GM21367 (cell line): ENCODE data around the gene DGKQ.
"Not testable (repeated sequence)": the region's sequence is repeated elsewhere in the genome, so short reads cannot be mapped to it uniquely, and the experiment has no call there.

Experiments
- ATAC-seq: cut with Tn5 transposase; IDR thresholded peaks from one replicate; pipeline ENCODE4 v1.9.1; 2021; ENCODE audit not compliant: unreplicated experiment

DGKQ gene

DNA sequence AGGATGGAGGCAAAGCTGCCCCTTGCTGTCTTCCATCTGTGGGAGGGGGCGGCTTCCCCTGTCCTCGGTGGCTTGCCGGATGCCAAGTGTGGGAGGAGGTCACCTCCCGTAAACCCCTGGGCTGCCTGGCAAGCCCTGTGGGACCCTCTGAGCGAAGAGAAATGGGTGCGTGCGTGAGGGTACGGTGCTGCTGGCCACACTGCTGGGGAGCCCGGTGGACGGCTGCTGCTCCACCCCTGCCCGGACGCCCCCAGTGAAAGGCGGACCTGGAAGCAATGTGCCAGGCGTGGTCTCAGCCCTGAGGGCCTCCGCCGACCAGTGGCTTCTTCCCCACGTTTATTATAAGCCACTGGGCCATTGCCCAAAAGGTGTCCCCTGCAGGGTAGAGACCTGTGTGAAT, 8.9 kb upstream of the DGKQ start:
- no peak for ATAC-seq

DNA sequence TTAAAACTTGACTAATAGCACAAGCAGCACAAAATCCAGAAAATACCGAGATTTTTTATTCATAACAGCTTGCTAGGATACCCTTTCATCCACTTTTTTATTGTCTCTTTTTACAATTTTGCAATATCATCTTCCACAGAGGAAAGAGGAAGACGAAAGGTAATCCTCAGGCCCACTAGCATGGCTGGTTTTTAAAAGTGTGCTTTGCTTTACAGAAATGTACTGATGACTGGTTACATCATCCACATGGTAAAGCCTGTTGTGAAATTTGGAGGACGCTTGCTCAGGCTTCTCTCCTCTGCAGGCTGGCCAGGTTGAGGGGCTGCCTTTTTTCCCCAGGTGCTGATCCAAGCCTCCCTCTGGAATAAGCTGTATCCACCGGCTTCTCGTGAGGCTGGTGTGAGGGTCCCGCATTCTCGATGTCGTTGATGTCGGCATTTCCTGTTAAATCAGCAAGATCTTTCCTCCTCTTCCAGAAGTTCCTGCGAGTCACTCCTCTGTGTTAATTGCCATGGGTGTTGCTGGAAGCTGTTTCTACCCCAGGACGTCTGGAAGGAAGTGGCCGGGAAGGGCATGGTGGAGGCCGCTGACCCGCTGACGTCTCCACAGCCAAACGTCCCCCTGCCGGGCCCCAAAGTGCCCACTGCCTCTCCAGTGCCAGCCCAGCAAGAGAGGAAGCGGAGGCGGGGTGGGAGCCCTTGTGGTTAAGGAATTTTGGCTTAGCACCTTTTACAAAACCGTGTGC, 5.8 kb upstream of the DGKQ start:
- no peak for ATAC-seq

DNA sequence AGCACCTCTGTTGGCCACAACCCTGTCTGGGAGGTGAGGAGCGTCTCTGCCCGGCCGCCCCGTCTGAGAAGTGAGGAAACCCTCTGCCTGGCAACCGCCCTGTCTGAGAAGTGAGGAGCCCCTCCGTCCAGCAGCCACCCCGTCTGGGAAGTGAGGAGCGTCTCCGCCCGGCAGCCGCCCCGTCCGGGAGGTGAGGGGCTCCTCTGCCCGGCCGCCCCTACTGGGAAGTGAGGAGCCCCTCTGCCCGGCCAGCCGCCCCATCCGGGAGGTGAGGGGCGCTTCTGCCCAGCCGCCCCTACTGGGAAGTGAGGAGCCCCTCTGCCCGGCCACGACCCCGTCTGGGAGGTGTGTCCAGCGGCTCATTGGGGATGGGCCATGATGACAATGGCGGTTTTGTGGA, 2.6 kb upstream of the DGKQ start:
- ATAC-seq, result not testable (repeated sequence)

DNA sequence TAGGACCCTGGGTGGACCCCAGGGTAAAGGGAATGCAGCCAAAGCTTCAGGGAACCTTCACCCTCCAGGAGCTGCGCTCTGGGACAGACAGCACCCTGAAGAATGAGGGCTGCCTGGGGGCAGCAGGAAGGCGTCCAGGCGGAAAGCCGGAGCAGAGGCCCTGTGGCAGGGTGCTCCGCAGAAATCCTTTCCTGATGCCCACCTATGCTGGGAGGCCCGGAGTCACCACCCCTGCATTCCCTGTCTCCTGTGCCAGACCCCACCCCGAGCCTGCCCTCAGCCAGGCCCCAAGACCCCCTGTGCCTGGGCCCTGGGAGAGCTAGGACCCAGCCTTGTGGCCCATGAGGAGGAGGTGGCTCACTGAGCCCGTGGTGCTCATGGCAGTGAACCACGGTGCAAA, 1.3 kb upstream of the DGKQ start:
- no peak for ATAC-seq

DNA sequence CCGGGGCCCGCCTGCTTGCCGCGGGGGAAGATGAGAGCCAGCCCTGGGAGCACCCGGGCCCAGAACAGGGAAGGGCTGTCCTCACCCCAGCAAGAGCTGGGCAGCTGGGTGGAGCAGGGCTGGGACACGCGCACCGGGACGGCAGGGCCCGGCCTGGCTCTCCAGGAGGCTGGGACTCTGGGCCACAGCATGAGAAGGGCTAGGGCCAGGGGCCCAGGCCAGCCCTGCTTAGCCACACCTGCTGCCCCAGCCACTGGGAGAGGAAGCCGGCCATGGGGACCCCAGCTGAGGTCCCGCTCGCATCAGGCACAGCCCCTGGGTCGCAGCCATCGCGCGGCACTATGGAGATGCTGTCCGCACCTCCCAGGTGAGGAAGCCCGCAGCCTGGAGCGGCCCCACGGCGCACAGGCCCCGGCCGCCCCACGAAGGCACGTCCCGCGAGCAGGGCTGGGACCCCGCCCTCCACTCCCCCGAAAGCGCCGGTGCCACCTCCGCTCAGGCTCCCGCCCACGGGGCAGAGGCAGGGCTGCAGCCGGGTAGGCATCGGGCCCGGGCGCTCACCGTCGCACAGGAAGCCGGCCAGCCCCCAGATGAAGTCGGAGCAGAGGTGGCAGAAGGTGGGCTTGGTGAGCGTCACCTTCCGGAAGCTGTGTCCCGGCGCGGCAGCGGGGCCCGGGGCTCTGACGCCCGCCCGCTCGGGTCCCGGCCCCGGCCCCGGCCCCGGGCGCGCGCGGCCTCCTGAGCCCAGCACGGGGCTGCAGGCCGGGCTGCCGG, 531 bp downstream of the DGKQ start:
- peak; percentile 25 for ATAC-seq

- ATAC-seq, result no peak
These were observed 1.5 kb downstream of the DGKQ start for GRCh38 chr4:971666-972500.

DNA sequence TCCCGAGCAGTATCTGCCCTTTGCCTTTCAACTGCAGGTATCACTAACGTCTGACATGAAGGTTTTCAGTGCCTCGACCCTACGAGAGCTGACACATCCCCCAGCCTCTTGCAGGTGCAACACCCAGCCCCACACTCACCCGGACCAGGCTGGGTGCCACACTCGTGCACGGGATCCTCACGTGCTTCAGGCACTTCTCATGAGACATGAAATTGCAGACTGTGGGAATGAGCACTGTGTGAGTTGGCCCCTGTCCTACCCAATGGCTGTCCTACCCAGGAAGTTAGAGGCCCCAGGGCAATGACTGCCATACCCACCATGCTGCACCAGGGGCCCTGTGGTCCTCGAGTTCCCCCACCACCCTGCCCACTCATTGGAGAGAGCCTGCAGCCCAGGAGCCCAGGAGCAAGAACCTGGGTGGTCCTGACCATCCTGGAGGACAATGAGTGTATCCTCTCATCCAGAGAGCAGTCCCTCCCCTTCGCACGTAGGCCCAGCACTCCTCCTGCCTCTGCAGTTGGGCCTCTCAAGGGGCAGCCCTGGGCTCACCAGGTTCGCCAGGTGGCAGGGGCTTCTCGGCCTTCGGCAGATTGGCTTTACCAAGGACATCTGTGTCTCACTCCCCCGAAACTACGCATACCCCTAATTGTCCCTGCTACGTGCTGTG, 2.4 kb downstream of the DGKQ start:
- no peak for ATAC-seq

- no peak for ATAC-seq
These were observed 3.2 kb downstream of the DGKQ start for GRCh38 chr4:970046-970745.

GRCh38 chr4:968621-969394, 4.6 kb downstream of the DGKQ start:
- ATAC-seq, result no peak

DNA sequence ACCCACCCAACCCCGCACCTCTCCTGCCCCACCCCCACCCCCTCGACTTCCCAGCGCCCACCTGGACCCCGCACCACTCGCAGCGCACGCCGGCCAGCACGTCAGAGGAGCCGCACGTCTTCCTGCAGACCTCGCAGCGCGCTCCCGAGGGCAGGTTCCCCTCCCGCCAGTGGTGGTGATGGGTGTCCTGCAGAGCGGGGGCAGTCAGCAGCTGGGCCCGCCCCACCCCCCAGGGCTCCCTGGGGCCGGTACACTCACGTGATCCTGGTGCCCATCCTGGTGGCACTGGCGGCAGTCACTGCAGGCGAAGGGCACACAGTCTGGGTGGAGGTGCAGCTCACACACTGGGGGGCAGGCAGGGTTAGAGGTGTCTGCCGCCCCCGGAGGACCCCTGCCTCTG, 5.1 kb downstream of the DGKQ start:
- ATAC-seq, result no peak

DNA sequence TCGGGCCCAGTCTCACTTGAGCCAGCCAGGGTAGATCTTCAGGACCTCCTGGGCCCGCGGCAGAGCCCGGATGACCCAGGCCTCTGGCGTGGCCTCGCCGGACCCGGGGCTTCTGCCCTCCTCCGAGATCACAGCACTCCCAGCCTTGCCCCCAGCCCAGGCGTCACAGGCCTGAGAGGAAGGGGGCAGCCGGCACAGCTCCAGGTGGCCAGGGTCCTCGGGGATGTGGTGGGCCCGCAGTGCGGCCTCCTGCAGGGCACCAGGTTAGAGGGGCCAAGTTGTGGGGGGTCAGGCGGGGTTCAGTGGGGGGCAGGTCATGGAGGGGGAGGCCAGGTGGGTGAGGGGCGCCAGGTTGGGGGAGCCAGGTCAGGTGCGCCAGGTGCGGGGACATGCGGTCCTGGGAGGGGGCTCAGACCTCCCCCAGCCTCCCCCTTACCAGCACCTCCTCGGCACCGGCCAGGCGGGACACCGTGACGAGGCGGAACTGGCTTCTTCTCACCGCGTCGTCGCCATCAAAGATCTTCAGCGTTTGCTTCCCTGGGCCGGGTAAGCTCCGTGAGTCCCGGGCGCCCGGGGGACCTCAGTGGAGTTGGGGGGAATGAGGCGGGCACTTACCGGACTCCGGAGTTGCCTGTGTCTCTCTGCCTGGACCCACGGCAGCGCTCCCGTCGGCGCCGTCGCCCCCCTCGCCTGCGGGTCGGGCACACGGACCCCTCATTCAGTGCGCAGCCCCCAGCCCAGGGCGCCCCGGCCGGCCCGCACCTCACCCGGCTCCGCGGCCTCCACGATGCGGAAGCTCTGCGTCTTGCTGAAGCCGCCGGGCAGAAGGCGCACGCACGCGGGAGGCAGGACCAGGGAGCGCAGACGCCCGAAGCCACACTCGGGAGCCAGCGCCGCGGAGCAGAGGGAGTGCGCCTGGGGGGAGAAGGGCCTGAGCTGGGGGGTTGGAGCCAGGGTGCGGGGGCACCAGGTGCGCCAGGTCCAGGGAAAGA, 6.0 kb downstream of the DGKQ start:
- ATAC-seq, result no peak

DNA sequence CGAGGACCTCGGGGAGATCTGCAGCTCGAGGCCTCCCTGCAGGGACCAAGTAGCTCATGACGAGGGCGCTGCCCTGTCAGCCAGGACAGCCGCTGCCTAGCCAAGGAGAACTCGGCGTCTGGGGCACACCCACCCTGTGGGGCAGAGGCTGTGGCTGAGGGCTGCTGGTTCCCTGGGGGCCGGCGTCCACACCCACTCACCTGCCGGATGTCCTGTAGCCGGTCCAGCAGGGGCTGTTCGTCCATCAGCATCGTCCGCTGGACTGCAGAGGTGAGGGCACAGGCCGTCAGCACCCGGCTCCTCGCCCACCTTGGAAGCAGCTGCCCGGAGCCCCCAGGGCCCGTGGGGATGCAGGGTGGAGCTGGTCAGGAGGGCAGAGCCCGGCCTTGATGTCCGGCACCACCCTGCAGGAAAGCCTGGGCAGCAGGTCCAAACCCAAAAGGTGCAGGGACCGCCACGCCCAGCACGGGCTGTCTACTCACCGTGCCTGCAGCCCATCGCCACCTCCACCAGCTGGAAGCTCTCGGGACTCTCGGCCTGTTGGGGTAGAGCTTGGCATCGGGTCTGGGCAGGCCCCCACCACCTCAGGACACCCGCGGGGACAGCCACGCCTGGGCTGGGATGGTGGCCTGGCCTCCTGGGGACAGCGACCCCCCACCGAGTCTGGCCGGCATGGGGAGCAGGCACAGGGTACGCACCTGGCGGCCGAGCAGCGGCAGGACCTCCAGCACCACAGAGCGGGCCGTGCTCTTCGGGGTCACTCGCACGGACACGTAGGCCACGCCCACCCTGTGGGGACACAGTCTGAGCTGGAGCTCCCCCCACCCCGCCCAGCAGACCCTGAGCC, 6.9 kb downstream of the DGKQ start:
- no peak for ATAC-seq

DNA sequence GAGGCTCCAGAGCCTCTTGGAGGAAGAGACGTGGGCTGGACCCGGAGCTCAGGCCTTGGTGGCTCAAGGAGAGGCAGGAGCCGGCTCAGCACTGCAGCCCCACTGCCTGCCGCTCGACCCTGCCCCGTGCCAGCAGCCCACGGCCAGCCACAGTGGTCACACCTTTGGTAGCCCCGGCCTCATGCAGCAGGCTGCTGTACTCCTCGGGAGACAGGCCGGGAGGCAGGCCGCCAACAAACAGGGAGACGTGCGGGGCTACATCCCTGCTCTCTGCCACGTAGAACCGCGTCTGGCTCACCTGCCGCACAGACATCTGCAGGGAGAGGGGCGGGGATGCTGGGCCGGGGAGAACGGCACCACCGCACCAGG, 7.6 kb downstream of the DGKQ start:
- no peak for ATAC-seq

- no peak for ATAC-seq
These were observed 8.2 kb downstream of the DGKQ start for GRCh38 chr4:965048-965765.

DNA sequence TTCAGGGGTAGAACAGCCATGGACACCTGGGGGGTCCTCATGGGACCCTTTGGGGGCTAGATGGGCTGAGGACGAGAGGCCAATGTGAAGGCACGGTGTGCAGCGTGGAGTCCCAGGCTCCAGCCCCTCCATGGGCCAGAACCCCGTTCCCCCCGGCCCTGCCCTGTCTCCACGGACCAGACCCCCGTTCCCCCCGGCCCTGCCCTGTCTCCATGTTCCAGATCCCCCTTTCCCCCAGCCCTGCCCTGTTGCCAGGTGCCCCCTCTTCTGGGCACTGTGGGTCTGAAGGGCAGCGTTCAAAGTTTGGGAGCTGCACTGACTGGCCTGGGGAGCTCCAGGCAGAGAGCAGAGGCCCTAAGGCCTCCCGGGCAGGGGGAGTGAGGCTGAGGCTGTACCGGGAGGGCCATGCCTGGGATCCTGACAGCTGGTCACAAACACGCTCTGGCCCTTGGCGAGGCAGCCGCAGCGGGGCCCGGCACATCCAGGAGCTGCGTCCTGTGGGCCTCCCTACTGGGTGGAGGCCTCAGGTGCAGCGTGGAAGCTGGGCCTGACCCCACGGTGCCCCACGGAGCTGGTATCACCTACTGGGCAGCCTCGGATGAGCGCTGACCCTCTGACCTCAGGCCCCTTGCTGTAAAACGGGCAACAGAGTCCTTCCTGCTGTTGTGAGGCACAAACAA, 8.9 kb downstream of the DGKQ start:
- no peak for ATAC-seq
